ENCODE measurements around the gene NSMCE1. TPM values are rescaled to one million over a fixed set of nuclear protein-coding genes. Genes with fewer than 3 reads are reported as not detected.

Gene NSMCE1
- total RNA-seq, 4 donors from 2014 or later = 22.4 to 92.4 (median 29.5) TPM

- WGBS, 2 donors = 73 to 83% methylated on average over 8 of the region's 8 CpGs
- Histone ChIP-seq H3K27me3 (no peaks in the 10 kb centered on the region), H3K4me1 (peaks cover 0 to 10% (median 0%) of the 10 kb centered on the region in 3 donors), H3K4me3 (no peak overlapping the region), H3K36me3 (no peaks in the 10 kb centered on the region), H3K27ac (no peak overlapping the region), H3K9me3 (peaks cover 0 to 4% (median 0%) of the 10 kb centered on the region in 3 donors)
- TF ChIP-seq POLR2A (IDR thresholded peaks at IDR 0.05) (no peak), CTCF (IDR thresholded peaks at IDR 0.05) (peak in 1 of 6 experiments; percentile 29)
- no peak for DNase-seq
- intact Hi-C loops (cut with DNase I) = no loop called here
Measured at GRCh38 chr16:27181019-27181790, 87.4 kb downstream of the NSMCE1 start.

- intact Hi-C loops (cut with DNase I) = no loop called here
- Histone ChIP-seq H3K4me3 (no peak overlapping the region), H3K4me1 (peaks cover 0 to 10% (median 0%) of the 10 kb centered on the region in 3 donors), H3K36me3 (no peaks in the 10 kb centered on the region), H3K27ac (no peak overlapping the region), H3K9me3 (peaks cover 0 to 4% (median 0%) of the 10 kb centered on the region in 3 donors), H3K27me3 (no peaks in the 10 kb centered on the region)
- peak; percentile 15 for DNase-seq
- no peak for TF ChIP-seq POLR2A (IDR thresholded peaks at IDR 0.05)
- TF ChIP-seq CTCF (IDR thresholded peaks at IDR 0.05) = peak; percentile 88 to 96 (median 94)
- WGBS, 2 donors = 24 to 27% methylated on average over 12 to 13 of the region's 13 CpGs
Measured at GRCh38 chr16:27179500-27180072, 89.0 kb downstream of the NSMCE1 start.

- TF ChIP-seq CTCF (IDR thresholded peaks at IDR 0.05) (no peak), POLR2A (IDR thresholded peaks at IDR 0.05) (no peak)
- Histone ChIP-seq H3K27me3 (no peaks in the 10 kb centered on the region), H3K36me3 (no peaks in the 10 kb centered on the region), H3K9me3 (peaks cover 0 to 3% (median 0%) of the 10 kb centered on the region in 3 donors), H3K27ac (no peak overlapping the region), H3K4me3 (no peak overlapping the region), H3K4me1 (peaks cover 0 to 10% (median 0%) of the 10 kb centered on the region in 3 donors)
- intact Hi-C loops (cut with DNase I) = no loop called here
- 66 to 74% methylated on average over 9 to 11 of the region's 13 CpGs for WGBS, 2 donors
- no peak for DNase-seq
Measured at GRCh38 chr16:27177031-27177774, 91.4 kb downstream of the NSMCE1 start.

- Histone ChIP-seq H3K9me3 (peaks cover 0 to 7% (median 0%) of the 10 kb centered on the region in 3 donors), H3K27ac (no peak overlapping the region), H3K36me3 (no peaks in the 10 kb centered on the region), H3K4me1 (peaks cover 0 to 10% (median 0%) of the 10 kb centered on the region in 3 donors), H3K27me3 (no peaks in the 10 kb centered on the region), H3K4me3 (no peak overlapping the region)
- no peak for TF ChIP-seq POLR2A (IDR thresholded peaks at IDR 0.05)
- TF ChIP-seq CTCF (IDR thresholded peaks at IDR 0.05) = no peak
- intact Hi-C loops (cut with DNase I) = no loop called here
- no peak for DNase-seq
- 87 to 96% methylated on average over 5 of the region's 8 CpGs for WGBS, 2 donors
Measured at GRCh38 chr16:27175888-27176287, 92.7 kb downstream of the NSMCE1 start.

Other genes with a start within 250 kb of the NSMCE1 start
- gene C16orf82, start 201.8 kb downstream of the NSMCE1 start, total RNA-seq = not detected
- 1 to 10 TPM in 3 of 4 donors, under 1 TPM in 1; 0.56 to 4.4 (median 2.5) TPM for gene KDM8, start 65.2 kb downstream of the NSMCE1 start, total RNA-seq
- 10 to 100 TPM; 84.9 to 97.9 (median 89.8) TPM for gene IL4R, start 45.2 kb upstream of the NSMCE1 start, total RNA-seq
- 1 to 10 TPM in 1 of 4 donors, under 1 TPM in 3; 0.23 to 1.2 (median 0.39) TPM for gene IL21R, start 133.4 kb upstream of the NSMCE1 start, total RNA-seq

Measured in esophagus squamous epithelium (tissue), 5 donors.